Sigmoid colon (tissue), 4 donors: ENCODE results near the gene CACNA2D3.

Experiments
- CTCF ChIP-seq, 4 experiments: fragments of 450-650 bp in 3 of 4; fragments of 200-600 bp in 1 of 4; IDR thresholded peaks; one replicate each; pipeline ENCODE4 v1.5.1; 2016 to 2019; ENCODE audit warnings: antibody characterized with exemption in 4 of 4, mild to moderate bottlenecking in 3 of 4, moderate library complexity in 2 of 4
- EP300 ChIP-seq, 4 donors: sonication (generic); formaldehyde crosslinking; IDR thresholded peaks; one replicate each; pipeline ENCODE4 v1.6.1; 2017; ENCODE audit warnings: antibody characterized with exemption in 4 of 4
- POLR2A ChIP-seq, 2 donors: fragments of 450-650 bp; IDR thresholded peaks; one replicate each; pipeline ENCODE4 v1.6.1; 2016; ENCODE audit warnings: antibody characterized with exemption in 2 of 2, mild to moderate bottlenecking in 2 of 2, moderate library complexity in 2 of 2
- POLR2AphosphoS5 ChIP-seq, 4 donors: sonication (generic); formaldehyde crosslinking; IDR thresholded peaks; one replicate each; pipeline ENCODE4 v1.6.1; 2017; ENCODE audit warnings: antibody characterized with exemption in 4 of 4

- TF ChIP-seq POLR2AphosphoS5 (IDR thresholded peaks at IDR 0.05) (no peak), CTCF (IDR thresholded peaks at IDR 0.05) (no peak), POLR2A (IDR thresholded peaks at IDR 0.05) (no peak), EP300 (IDR thresholded peaks at IDR 0.05) (no peak)
Measured at GRCh38 chr3:54712539-54712938, 590.2 kb downstream of the CACNA2D3 start.
